Measurements from ENCODE around the gene RFPL1.
A peak's percentile ranks its signal among the peaks of the same experiment; 100 is the strongest.

Gene RFPL1

GRCh38 chr22:29435236-29436136 lies 2.9 kb upstream of the RFPL1 start:
- no peak for DNase-seq
- in situ Hi-C loops (cut with MboI; ENCODE audit: low pct_unique_long_range_greater_than_20kb, low sequenced_read_pairs): no loop called here

DNA sequence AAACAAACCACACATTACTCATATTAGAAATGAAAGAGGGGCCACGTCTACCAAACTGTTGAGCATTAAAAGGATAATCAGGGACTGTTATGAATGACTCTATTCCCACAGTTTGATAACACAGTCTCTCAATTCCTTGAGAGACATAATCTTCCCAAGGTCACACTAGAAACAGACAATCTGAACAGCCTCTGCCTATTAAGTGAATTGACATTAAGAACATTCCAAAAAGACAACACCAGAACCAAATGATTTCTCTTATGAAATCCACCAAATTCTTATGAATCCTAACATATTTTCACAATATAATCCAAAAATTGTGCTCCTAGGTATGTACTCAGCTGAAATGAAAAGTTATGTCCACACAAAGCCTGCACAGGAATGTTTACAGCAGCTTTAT lies 4.6 kb downstream of the RFPL1 start:
- no peak for DNase-seq
- in situ Hi-C loops (cut with MboI; ENCODE audit: low pct_unique_long_range_greater_than_20kb, low sequenced_read_pairs): no loop called here

DNA sequence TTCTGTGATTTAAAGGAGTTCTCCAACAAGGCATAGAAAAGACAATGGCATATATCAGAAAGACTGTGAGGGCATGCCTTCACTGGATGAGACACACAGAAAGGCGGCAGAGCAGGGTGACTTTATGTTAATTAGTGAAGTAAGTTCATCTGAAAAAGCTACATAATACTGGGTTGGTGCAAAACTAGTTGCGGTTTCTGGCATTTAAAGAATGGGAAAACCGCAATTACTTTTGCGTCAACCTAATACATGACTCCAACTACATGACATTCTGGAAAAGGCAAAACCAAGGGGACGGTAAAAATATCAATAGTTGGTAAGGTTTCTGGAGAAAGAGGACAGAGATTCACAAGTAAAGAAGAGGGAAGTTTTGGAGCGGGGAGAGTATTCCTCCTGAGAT lies 5.1 kb downstream of the RFPL1 start:
- no peak for DNase-seq
- in situ Hi-C loops (cut with MboI; ENCODE audit: low pct_unique_long_range_greater_than_20kb, low sequenced_read_pairs): no loop called here

GRCh38 chr22:29443861-29444792 lies 5.7 kb downstream of the RFPL1 start:
- in situ Hi-C loops (cut with MboI; ENCODE audit: low pct_unique_long_range_greater_than_20kb, low sequenced_read_pairs): no loop called here
- DNase-seq: no peak

DNA sequence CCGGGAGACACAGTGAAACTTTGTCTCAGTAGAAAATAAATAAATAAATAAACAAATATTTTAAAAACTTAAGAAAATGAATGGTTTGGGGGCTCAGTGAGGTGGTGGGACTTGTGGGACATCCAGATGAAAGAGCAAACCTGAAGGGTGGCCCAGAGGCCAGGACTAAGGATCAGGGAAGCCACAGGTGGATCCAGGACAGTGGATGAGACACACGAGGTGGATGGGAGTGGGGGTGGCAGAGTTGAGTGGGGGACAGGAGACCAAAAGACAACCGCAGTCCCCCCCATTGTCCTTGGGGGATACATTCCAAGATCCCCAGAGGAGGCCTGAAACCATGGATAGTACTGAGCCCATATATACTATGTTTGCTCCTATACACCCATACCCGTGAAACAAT lies 7.1 kb downstream of the RFPL1 start:
- in situ Hi-C loops (cut with MboI; ENCODE audit: low pct_unique_long_range_greater_than_20kb, low sequenced_read_pairs): no loop called here
- DNase-seq: no peak

GRCh38 chr22:29447906-29448305 lies 9.5 kb downstream of the RFPL1 start:
- no peak for DNase-seq

DNA sequence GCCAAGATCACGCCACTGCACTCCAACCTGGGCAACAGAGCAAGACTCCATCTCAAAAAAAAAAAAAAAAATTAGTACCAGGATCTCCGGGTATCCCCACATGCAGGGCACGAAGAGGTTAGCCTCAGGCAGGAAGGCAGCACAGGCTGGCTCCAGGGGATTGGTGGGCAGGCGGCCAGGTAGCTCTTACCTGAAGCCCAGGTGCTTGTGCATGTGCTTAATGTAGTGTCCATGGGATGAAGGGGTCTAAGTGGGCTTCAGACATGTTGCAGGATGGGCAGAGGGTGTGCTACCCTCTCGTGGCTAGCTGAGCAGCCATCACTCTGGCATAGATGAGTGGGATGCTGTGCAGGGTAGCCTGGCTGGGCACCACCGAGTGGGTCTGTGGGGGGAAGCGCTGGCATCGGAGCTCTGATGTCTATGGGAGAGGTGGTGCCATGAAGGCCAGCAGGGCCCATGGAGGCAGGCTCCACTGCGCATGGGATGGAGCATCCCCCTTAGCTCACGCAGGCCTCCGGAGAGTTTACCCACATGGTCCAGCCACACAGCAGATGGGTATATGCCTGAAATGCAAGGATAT lies 11.0 kb downstream of the RFPL1 start:
- in situ Hi-C loops (cut with MboI; ENCODE audit: low pct_unique_long_range_greater_than_20kb, low sequenced_read_pairs): no loop called here
- DNase-seq: no peak

More at GRCh38 chr22:29447906-29448305, 9.5 kb downstream of the RFPL1 start:
- in situ Hi-C loops (cut with MboI; ENCODE audit: low pct_unique_long_range_greater_than_20kb, low sequenced_read_pairs): no loop called here

GRCh38 chr22:29450222-29450621 lies 11.8 kb downstream of the RFPL1 start:
- in situ Hi-C loops (cut with MboI; ENCODE audit: low pct_unique_long_range_greater_than_20kb, low sequenced_read_pairs): no loop called here
- no peak for DNase-seq

DNA sequence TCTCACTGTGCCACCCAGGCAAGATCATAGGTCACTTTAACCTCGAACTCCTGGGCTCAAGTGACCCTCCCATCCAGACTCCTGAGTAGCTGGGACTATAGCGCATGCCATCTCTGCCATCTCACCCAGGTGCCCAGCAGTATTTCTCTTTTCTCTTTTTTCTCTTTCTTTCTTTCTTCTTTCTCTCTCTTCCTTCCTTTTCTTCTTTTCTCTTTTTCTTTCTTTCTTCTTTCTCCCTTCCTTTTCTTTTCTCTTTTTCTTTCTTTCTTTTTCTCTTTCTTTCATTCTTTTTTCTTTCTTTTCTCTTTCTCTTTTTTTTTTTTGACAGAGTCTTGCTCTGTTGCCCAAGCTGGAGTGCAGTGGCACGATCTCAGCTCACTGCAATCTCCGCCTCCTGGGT lies 13.5 kb downstream of the RFPL1 start:
- in situ Hi-C loops (cut with MboI; ENCODE audit: low pct_unique_long_range_greater_than_20kb, low sequenced_read_pairs): no loop called here
- DNase-seq: no peak

DNA sequence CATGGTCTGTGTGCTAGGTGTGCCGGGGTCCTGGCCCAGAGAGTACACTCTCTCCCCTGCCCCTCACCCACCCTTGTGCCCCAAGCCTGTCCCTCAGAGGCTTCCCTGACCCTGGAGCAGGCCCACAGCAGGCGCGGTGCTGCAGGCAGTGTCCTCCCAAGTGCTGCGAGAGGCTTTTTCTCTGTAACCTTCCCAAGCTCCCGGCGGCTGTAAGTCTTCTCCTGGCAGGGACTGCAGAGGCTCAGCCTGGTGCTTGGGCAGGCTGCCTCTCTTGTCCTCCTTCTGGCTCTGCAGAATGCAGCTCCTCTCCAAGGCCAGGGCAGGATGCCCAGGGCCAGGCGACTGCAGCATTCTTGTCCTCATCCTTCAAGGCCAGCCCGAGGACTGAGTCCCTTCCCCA lies 15.9 kb downstream of the RFPL1 start:
- no peak for DNase-seq
- in situ Hi-C loops (cut with MboI; ENCODE audit: low pct_unique_long_range_greater_than_20kb, low sequenced_read_pairs): no loop called here

DNA sequence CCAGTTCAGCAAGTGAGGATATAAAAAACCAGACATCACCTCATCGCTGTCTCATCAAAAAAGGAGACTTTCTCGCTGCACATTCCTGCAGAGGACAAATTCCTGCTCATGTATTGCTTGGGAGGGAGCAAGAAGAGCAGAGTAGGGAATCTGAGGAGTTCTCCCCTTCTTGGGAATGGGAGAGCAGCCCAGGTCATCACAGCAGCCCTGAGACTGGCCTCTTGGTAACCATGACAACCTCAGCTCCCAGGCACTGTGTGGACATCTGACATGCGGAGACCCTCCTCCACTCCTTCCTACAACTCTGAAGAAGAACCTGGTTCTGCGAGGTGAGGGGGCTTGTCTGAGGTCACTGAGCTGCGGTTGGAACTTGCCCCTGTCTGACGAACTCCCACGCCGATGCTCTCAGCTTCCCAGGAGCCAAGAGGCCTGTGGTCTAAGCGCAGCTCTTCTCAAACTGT lies 17.9 kb downstream of the RFPL1 start:
- DNase-seq: no peak
- in situ Hi-C loops (cut with MboI; ENCODE audit: low pct_unique_long_range_greater_than_20kb, low sequenced_read_pairs): no loop called here

DNA sequence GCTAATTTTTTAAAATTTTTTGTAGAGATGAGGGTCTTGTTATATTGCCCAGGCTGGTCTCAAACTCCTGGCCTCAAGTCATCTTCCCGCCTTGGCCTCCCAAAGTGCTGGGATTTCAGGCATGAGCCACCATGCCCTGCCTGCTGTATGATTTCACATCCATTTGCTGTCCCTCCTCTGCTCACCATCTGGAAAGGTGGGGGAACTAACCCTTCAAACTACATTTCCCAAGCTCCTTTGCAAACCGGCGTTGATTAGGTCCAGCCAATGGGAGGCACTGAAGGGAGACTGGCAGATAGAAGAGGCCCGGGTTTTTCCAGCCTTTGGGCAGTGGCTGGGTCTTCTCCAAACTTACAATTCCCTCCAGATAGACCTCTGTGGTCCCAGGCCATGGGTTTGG lies 19.3 kb downstream of the RFPL1 start:
- DNase-seq: peak; percentile 47
- in situ Hi-C loops (cut with MboI; ENCODE audit: low pct_unique_long_range_greater_than_20kb, low sequenced_read_pairs): no loop called here

GRCh38 chr22:29458551-29458950 lies 20.2 kb downstream of the RFPL1 start:
- no peak for DNase-seq
- in situ Hi-C loops (cut with MboI; ENCODE audit: low pct_unique_long_range_greater_than_20kb, low sequenced_read_pairs): no loop called here

- in situ Hi-C loops (cut with MboI; ENCODE audit: low pct_unique_long_range_greater_than_20kb, low sequenced_read_pairs): no loop called here
Observed at GRCh38 chr22:29459773-29460172, 21.4 kb downstream of the RFPL1 start.

GRCh38 chr22:29461263-29461662 lies 22.9 kb downstream of the RFPL1 start:
- no peak for DNase-seq
- in situ Hi-C loops (cut with MboI; ENCODE audit: low pct_unique_long_range_greater_than_20kb, low sequenced_read_pairs): no loop called here

More at GRCh38 chr22:29459773-29460172, 21.4 kb downstream of the RFPL1 start:
- DNase-seq: no peak

GRCh38 chr22:29463629-29464028 lies 25.2 kb downstream of the RFPL1 start:
- in situ Hi-C loops (cut with MboI; ENCODE audit: low pct_unique_long_range_greater_than_20kb, low sequenced_read_pairs): no loop called here
- no peak for DNase-seq

DNA sequence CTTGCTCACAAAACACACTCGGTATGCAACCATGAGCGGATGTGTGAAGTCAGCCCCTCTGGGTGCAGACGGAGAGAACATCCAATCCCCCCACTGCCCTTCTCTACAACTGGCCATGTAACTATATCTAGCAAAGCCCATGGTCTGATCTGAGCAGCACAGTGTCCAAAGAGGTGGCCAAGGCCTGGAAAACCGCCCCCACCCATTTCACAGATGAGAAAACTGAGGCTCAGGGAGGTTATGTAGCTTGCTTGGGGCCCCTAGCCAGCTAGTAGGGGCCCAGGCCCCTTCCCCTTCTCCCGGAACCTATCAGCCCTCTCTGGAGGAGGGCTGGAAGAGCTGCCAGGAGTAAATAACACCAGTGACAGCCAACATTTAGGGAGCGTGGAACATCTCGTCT lies 26.2 kb downstream of the RFPL1 start:
- in situ Hi-C loops (cut with MboI; ENCODE audit: low pct_unique_long_range_greater_than_20kb, low sequenced_read_pairs): no loop called here
- DNase-seq: no peak

- in situ Hi-C loops (cut with MboI; ENCODE audit: low pct_unique_long_range_greater_than_20kb, low sequenced_read_pairs): no loop called here
- DNase-seq: no peak
Observed at GRCh38 chr22:29469755-29470154, 31.4 kb downstream of the RFPL1 start.

GRCh38 chr22:29470159-29470855 lies 31.9 kb downstream of the RFPL1 start:
- in situ Hi-C loops (cut with MboI; ENCODE audit: low pct_unique_long_range_greater_than_20kb, low sequenced_read_pairs): no loop called here
- DNase-seq: no peak

Data from KBM-7 (cell line).